OCI-LY3 (cell line): ENCODE measurements around the gene DPF3.
A peak's percentile ranks its signal among the peaks of the same experiment; 100 is the strongest.
"Not testable (repeated sequence)": the region's sequence is repeated elsewhere in the genome, so short reads cannot be mapped to it uniquely, and the experiment has no call there.

ENCODE experiments used
- H2AFZ ChIP-seq: fragments of 200-600, 300-600 bp; shearing (Covaris generic); 2 replicates; pipeline ENCODE4 v1.6.0; 2014; ENCODE audit warnings: antibody characterized with exemption, low read depth, low read length
- H3K27ac ChIP-seq: fragments of 200-600, 300-600 bp; sonication (generic); 2 replicates; pipeline ENCODE4 v1.5.1; 2014; ENCODE audit warnings: mild to moderate bottlenecking, low read length, moderate library complexity, mixed read lengths
- H3K27me3 ChIP-seq: fragments of 200-600, 300-600 bp; sonication (generic); 2 replicates; pipeline ENCODE4 v1.6.1; 2014; ENCODE audit warnings: low read depth, low read length, mixed read lengths
- H3K36me3 ChIP-seq: fragments of 200-600, 300-600 bp; sonication (generic); replicated peaks from 2 replicates; pipeline ENCODE3; 2014; ENCODE audit warnings: low read depth, low read length, mixed read lengths
- H3K4me1 ChIP-seq: fragments of 300-600, 200-600 bp; sonication (generic); 2 replicates; pipeline ENCODE4 v1.6.1; 2014; ENCODE audit warnings: low read length, mixed read lengths
- H3K4me2 ChIP-seq: fragments of 200-600, 300-600 bp; sonication (generic); 2 replicates; pipeline ENCODE4 v1.6.1; 2014; ENCODE audit warnings: low read length, mixed read lengths
- H3K4me3 ChIP-seq: fragments of 300-600, 200-600 bp; sonication (generic); 2 replicates; pipeline ENCODE4 v1.5.1; 2014; ENCODE audit warnings: antibody characterized with exemption, mild to moderate bottlenecking, low read length, moderate library complexity
- H3K79me2 ChIP-seq: fragments of 300-600, 200-600 bp; shearing (Covaris generic); 2 replicates; pipeline ENCODE4 v1.6.1; 2014; ENCODE audit warnings: mild to moderate bottlenecking, low read length, mixed read lengths
- H3K9ac ChIP-seq: fragments of 300-600, 200-600 bp; shearing (Covaris generic); 2 replicates; pipeline ENCODE4 v1.6.0; 2014; ENCODE audit warnings: mild to moderate bottlenecking, low read length, moderate library complexity
- H3K9me3 ChIP-seq: fragments of 200-600, 300-600 bp; shearing (Covaris generic); 2 replicates; pipeline ENCODE4 v1.6.1; 2014; ENCODE audit warnings: low read length, mixed read lengths; ENCODE audit not compliant: insufficient read depth
- H4K20me1 ChIP-seq: fragments of 200-600, 300-600 bp; sonication (generic); 2 replicates; pipeline ENCODE4 v1.6.1; 2016; ENCODE audit warnings: low read length, mixed read lengths; ENCODE audit not compliant: insufficient read depth
- CTCF ChIP-seq: fragments of 200-600, 300-600 bp; sonication (generic); IDR thresholded peaks from 2 replicates; pipeline ENCODE4 v1.5.1; 2014; ENCODE audit warnings: antibody characterized with exemption, low read length, low read depth
- EZH2phosphoT487 ChIP-seq: fragments of 200-600 bp; shearing (Covaris generic); IDR thresholded peaks from 2 replicates; pipeline ENCODE4 v1.6.1; 2018; ENCODE audit warnings: antibody characterized with exemption, mixed run types, low read depth

The DPF3 gene

GRCh38 chr14:72751276-72752033 lies 142.4 kb downstream of the DPF3 start:
- no peak overlapping the region for H3K4me3 ChIP-seq
- TF ChIP-seq EZH2phosphoT487 (no peak), CTCF (no peak)
- H4K20me1 ChIP-seq = no peaks in the 10 kb centered on the region
- H3K27ac ChIP-seq = no peak overlapping the region
- H3K79me2 ChIP-seq = no peaks in the 10 kb centered on the region
- H2AFZ ChIP-seq = no peak overlapping the region
- H3K9ac ChIP-seq = no peak overlapping the region
- no peak overlapping the region for H3K4me2 ChIP-seq
- peaks cover 22% of the 10 kb centered on the region for H3K4me1 ChIP-seq
- H3K9me3 ChIP-seq = no peaks in the 10 kb centered on the region
- H3K36me3 ChIP-seq = peaks cover 15% of the 10 kb centered on the region
- H3K27me3 ChIP-seq = no peaks in the 10 kb centered on the region

DNA sequence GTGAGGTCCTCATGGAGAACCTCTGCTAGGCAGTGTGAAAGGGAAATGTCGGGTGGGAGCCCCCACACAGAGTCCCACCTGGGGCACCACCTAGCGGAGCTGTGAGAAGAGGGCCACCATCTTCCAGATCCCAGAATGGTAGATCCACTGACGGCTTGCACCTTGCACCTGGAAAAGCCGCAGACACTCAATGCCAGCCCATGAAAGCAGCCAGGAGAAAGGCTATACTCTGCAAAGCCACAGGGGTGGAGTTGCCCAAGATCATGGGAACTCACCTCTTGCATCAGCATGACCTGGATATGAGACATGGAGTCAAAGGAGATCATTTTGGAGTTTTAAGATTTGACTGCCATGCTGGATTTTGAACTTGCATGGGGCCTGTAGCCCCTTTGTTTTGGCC lies 145.0 kb downstream of the DPF3 start:
- not testable (repeated sequence) for H3K36me3 ChIP-seq, H3K9me3 ChIP-seq, H3K79me2 ChIP-seq, H3K4me2 ChIP-seq, H3K9ac ChIP-seq, H3K4me3 ChIP-seq, H2AFZ ChIP-seq, H3K27ac ChIP-seq, H3K27me3 ChIP-seq, H4K20me1 ChIP-seq
- H3K4me1 ChIP-seq = peaks cover 33% of the 10 kb centered on the region

GRCh38 chr14:72747652-72748051 lies 146.2 kb downstream of the DPF3 start:
- H3K79me2 ChIP-seq = no peaks in the 10 kb centered on the region
- H3K4me1 ChIP-seq = peaks cover 33% of the 10 kb centered on the region
- peak overlapping the region; percentile 81 for H3K27ac ChIP-seq
- H3K27me3 ChIP-seq = no peaks in the 10 kb centered on the region
- H3K4me3 ChIP-seq = no peak overlapping the region
- H3K36me3 ChIP-seq = peaks cover 9% of the 10 kb centered on the region
- no peaks in the 10 kb centered on the region for H4K20me1 ChIP-seq
- no peak overlapping the region for H2AFZ ChIP-seq
- H3K9me3 ChIP-seq = no peaks in the 10 kb centered on the region
- no peak overlapping the region for H3K9ac ChIP-seq
- H3K4me2 ChIP-seq = peak overlapping the region; percentile 49; the same call in 1 of the 2 replicates
- TF ChIP-seq EZH2phosphoT487 = no peak
- no peak for TF ChIP-seq CTCF

DNA sequence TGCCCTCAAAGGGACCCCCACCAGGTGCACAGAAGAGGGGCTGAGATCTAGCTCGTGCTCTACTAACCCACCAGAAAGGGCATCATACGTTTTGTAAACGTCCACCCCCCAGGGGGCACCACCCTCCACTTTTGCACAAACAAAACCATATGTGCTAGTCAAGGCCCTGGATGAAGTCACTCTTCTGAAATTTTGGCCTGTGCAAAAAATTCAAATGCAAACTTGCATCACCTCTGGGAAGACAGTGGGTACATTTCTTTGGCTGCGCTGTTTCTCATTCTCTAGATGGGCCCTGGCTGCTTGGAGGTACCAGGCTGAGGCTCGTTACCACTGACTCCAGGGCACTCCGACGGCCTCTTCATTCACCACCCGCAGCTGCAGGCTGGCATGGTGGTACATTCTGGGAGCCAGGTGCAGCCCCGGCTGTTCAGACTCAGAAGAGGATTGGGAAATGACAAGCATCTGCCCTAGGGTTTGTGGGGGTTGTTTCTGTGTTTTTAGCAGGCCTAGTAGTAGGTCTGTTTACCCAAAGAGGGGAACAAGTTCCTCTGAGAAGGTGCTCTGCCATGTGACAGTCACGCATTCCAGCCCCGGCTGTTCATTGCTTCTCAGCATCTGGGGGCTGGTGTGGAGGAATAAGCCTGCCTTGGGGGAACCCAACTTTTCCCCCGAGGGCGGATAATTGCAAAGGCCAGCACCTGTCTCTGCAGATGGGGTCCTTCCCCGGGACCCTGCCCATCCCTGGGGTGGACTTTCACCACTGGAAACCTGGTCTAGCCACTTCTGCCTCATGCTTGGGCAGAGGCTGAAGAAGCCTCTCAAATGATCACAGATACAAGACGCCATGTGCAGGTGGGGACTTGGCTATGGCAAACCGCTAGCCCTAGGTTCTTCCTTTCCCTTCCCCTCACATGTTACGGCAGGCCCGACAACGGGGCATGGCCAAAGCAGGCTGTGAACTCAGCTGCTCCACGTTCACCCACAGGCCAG lies 147.6 kb downstream of the DPF3 start:
- Histone ChIP-seq H3K27ac (peak overlapping the region; percentile 81), H2AFZ (peak overlapping the region; percentile 3; the same call in 1 of the 2 replicates), H3K9ac (peak overlapping the region; percentile 48; the same call in 1 of the 2 replicates), H4K20me1 (no peaks in the 10 kb centered on the region), H3K27me3 (no peaks in the 10 kb centered on the region), H3K36me3 (peaks cover 9% of the 10 kb centered on the region), H3K9me3 (no peaks in the 10 kb centered on the region), H3K4me3 (peak overlapping the region; percentile 8; the same call in 1 of the 2 replicates), H3K79me2 (no peaks in the 10 kb centered on the region), H3K4me1 (peaks cover 27% of the 10 kb centered on the region), H3K4me2 (peak overlapping the region; percentile 49)
- TF ChIP-seq CTCF = peak; percentile 69
- TF ChIP-seq EZH2phosphoT487 = no peak
